ENCODE results near the gene EIF3L.
"Not testable (repeated sequence)": the region's sequence is repeated elsewhere in the genome, so short reads cannot be mapped to it uniquely, and the experiment has no call there.

The EIF3L gene

GRCh38 chr22:37849089-37849751, at the start of gene EIF3L:
Gene EIF3L (plus strand): TSS chr22:37849419. CDS start chr22:37849450, 31 bp downstream.
- Histone ChIP-seq H3K27me3 (no peaks in the 10 kb centered on the region), H3K36me3 (peaks cover 23 to 27% (median 24%) of the 10 kb centered on the region in 3 donors), H3K4me1 (peaks cover 6 to 39% (median 28%) of the 10 kb centered on the region in 4 donors), H3K4me3 (peak within 1 kb of the TSS; percentile 71 to 75), H3K9me3 (no peaks in the 10 kb centered on the region), H3K27ac (peak within 1 kb of the TSS; percentile 86 to 90)
- TF ChIP-seq CTCF (IDR thresholded peaks at IDR 0.05) = no peak
- DNase-seq = peak; percentile 87 to 94
- intact Hi-C loops (cut with DNase I; ENCODE audit: low total_unique reads) = no loop called here

- peaks cover 0 to 28% (median 23%) of the 10 kb centered on the region in 4 donors for H3K4me1 ChIP-seq
- DNase-seq; H3K9me3 ChIP-seq; H3K27me3 ChIP-seq; H3K4me3 ChIP-seq; H3K36me3 ChIP-seq; intact Hi-C loops (cut with DNase I; ENCODE audit: low total_unique reads); H3K27ac ChIP-seq: not testable (repeated sequence)
These were observed 49.2 kb upstream of the EIF3L start for GRCh38 chr22:37799979-37800378.

- Histone ChIP-seq H3K4me3 (peak overlapping the region; percentile 52 to 66), H3K9me3 (no peaks in the 10 kb centered on the region), H3K4me1 (peaks cover 0 to 47% (median 33%) of the 10 kb centered on the region in 4 donors), H3K36me3 (no peaks in the 10 kb centered on the region), H3K27me3 (peaks cover 0 to 5% of the 10 kb centered on the region in 2 donors), H3K27ac (peak overlapping the region in 1 of 2 donors; percentile 33)
- intact Hi-C loops (cut with DNase I; ENCODE audit: low total_unique reads) = no loop called here
- TF ChIP-seq CTCF (IDR thresholded peaks at IDR 0.05) = no peak
- DNase-seq = no peak
These were observed 47.3 kb upstream of the EIF3L start for GRCh38 chr22:37801946-37802309.

GRCh38 chr22:37802310-37803194, 46.7 kb upstream of the EIF3L start:
- intact Hi-C loops (cut with DNase I; ENCODE audit: low total_unique reads) = no loop called here
- H3K4me1 ChIP-seq = peaks cover 0 to 53% (median 37%) of the 10 kb centered on the region in 4 donors

GRCh38 chr22:37803195-37803638, 46.0 kb upstream of the EIF3L start:
- no peak for DNase-seq
- peak overlapping the region; percentile 52 to 66 for H3K4me3 ChIP-seq
- no peak overlapping the region for H3K27ac ChIP-seq
- no peaks in the 10 kb centered on the region for H3K9me3 ChIP-seq
- no peak for TF ChIP-seq CTCF (IDR thresholded peaks at IDR 0.05)
- H3K36me3 ChIP-seq = no peaks in the 10 kb centered on the region
- peaks cover 0 to 5% of the 10 kb centered on the region in 2 donors for H3K27me3 ChIP-seq
- peaks cover 0 to 59% (median 40%) of the 10 kb centered on the region in 4 donors for H3K4me1 ChIP-seq
- intact Hi-C loops (cut with DNase I; ENCODE audit: low total_unique reads) = no loop called here

More at GRCh38 chr22:37802310-37803194, 46.7 kb upstream of the EIF3L start:
- no peak for TF ChIP-seq CTCF (IDR thresholded peaks at IDR 0.05)
- H3K36me3 ChIP-seq = no peaks in the 10 kb centered on the region
- peaks cover 0 to 5% of the 10 kb centered on the region in 2 donors for H3K27me3 ChIP-seq
- H3K27ac ChIP-seq = peak overlapping the region in 1 of 2 donors; percentile 33
- H3K4me3 ChIP-seq = peak overlapping the region; percentile 52 to 66
- DNase-seq = peak in 1 of 2 donors; percentile 55
- no peaks in the 10 kb centered on the region for H3K9me3 ChIP-seq
